Activated CD4-positive, alpha-beta T cell treated with anti-CD3 and anti-CD28 coated beads, Interleukin-2, amount 50 U/mL, for 48 hours (primary cell): Measurements from ENCODE around the gene NOD1.
A peak's percentile ranks its signal among the peaks of the same experiment; 100 is the strongest.
"Not testable (repeated sequence)": the region's sequence is repeated elsewhere in the genome, so short reads cannot be mapped to it uniquely, and the experiment has no call there.

Experiments used
- DNase-seq, 2 experiments: peaks; one replicate each; pipeline ENCODE4 v3.0.0-alpha.2; 2020

The NOD1 gene

GRCh38 chr7:30447466-30447865, 31.1 kb downstream of the NOD1 start:
- no peak for DNase-seq

GRCh38 chr7:30446266-30446665, 32.3 kb downstream of the NOD1 start:
- no peak for DNase-seq

DNA sequence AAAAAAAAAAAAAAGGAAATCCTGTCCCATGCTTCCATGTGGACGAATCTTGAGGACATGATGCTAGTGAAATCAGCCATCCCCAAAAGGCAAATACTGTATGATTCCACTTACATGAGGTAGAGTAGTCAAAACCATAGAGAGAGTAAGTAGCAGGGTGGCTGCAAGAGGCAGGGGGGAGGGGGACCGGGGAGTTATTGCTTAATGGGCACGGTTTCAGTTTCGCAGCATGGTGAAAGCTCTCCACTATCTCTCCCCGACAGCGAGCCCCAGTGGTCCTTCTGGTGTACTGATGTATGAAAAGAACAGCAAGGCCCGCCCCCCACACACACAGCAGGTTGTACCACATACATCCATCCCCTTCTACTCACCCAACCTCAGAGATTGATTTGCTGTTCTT, 32.8 kb downstream of the NOD1 start:
- DNase-seq: peak; percentile 56 to 70

DNA sequence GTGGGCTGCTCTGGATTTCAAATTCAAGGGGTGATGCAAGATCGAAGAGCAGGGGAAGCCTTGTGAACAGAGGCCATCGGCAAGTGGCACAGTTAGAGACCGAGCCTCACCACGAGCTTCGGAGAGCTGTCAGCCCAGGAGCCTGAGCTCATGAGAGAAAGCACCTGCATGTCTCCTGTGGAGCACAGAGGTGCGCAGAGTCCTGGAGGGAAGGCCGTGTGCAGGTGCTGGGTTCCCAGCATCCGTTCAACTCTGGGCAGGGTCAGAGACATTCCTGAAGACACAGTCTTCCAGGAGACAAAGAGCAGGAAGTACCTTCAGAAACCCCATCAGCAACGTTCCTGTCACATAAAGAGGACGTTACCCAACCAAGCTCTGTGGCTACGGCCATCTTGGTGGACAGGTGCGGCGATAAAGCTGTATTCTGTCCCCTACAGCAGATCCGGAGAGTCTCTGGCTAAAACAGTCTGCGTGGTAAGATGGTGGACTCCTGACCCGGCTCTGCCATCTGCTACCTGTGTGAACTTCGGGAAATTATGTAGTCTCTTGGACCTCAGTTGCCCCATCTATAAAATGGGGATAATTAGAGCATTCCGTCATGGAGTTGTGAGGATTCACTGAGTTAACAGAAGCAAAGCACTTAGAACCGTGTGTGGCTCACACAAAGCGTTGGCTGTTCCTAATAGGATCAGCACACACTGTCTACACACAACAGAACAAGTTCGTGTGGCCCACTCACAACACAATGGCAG, 40.6 kb downstream of the NOD1 start:
- DNase-seq: no peak

GRCh38 chr7:30436518-30436917, 42.1 kb downstream of the NOD1 start:
- DNase-seq: no peak

DNA sequence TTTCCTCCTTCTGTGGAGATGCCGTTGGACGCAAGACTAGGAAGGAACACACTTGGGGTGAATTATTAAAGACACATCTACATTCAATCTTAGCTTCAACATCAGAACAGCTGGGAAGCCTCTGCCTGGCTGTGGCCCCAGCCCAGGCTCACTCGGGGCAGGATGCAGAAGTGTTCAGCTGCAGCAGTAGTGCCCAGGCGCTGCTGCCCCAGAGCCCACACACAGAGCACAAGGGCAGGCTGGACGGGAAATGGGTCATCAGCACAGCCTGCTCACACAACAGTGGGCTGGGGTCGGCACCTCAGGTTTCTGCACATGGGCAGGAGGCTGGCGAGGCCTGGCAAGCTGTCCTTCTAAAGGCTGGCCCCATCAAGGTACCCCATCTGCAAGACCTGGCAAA, 42.5 kb downstream of the NOD1 start:
- DNase-seq: no peak

DNA sequence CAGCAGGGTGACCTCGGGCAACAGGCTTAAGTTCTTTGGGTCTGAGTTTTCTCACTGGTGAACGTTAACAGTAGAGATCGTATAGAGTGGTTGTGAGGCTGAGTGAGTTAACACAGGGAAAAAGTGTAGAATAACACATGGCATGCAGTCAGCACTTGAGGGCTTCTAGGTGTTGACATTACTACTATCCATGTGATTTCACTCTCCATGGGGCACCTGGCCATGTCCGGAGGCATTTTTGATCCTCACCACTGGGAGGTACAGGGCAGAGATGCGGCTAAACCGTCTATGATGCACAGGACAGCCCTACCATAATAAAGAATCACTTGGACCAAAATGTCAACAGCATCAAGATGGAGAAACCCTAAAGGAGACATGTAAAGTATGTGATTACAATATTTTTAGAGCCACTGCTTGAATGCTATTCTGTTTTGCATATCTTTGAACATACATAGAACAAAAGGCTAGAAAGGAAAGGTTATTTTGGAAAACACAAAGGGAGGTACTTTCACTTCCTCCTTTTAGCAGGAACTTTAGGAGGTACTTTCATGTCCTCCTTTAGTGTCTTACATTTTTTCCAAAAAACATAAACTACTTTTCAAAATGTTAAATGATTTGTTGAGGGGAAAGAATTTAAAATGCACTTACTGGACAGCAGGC, 44.3 kb downstream of the NOD1 start:
- no peak for DNase-seq

DNA sequence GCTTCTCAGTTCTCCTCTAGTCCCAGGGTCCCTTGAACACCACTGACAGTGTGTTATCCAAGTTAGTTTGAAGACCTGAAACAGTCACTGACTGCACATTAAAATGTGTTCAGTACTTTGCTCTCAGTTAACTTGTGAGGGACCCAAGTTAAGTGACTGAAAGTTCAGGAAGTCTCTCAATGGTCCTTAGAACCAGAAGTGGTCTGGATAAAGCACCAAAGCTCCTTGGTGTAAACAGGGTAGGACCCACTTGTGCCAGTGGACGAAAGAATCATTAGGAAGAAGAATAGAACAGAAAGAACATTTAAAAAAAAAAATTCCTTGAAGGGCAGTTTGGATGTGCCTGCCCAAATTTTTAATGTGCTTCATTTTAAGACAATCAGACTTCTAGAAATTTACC, 45.1 kb downstream of the NOD1 start:
- DNase-seq: no peak

- DNase-seq: no peak
These were observed 45.5 kb downstream of the NOD1 start for GRCh38 chr7:30433082-30433481.

- no peak for DNase-seq
These were observed 47.8 kb downstream of the NOD1 start for GRCh38 chr7:30430777-30431176.

DNA sequence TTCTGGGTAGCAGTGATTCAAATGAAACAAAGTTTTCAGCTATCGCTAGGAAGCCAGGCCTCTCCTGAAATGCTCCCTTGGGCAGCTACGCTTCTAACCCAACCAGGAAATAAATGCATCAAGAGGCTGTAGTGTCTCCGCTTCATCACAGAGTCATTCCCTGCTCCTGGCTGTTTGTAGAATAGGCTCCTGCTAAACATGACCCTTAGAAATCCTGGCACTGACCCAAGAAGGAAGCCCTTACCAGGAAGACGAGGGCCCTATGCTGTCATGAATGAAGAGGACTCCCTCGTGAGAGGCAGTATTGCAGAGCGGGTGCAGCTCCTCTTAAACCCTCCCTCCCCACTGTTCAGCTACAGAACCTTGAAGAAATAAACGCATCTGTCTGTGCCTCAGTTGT, 48.3 kb downstream of the NOD1 start:
- DNase-seq: no peak

GRCh38 chr7:30429156-30429530, 49.4 kb downstream of the NOD1 start:
- no peak for DNase-seq

DNA sequence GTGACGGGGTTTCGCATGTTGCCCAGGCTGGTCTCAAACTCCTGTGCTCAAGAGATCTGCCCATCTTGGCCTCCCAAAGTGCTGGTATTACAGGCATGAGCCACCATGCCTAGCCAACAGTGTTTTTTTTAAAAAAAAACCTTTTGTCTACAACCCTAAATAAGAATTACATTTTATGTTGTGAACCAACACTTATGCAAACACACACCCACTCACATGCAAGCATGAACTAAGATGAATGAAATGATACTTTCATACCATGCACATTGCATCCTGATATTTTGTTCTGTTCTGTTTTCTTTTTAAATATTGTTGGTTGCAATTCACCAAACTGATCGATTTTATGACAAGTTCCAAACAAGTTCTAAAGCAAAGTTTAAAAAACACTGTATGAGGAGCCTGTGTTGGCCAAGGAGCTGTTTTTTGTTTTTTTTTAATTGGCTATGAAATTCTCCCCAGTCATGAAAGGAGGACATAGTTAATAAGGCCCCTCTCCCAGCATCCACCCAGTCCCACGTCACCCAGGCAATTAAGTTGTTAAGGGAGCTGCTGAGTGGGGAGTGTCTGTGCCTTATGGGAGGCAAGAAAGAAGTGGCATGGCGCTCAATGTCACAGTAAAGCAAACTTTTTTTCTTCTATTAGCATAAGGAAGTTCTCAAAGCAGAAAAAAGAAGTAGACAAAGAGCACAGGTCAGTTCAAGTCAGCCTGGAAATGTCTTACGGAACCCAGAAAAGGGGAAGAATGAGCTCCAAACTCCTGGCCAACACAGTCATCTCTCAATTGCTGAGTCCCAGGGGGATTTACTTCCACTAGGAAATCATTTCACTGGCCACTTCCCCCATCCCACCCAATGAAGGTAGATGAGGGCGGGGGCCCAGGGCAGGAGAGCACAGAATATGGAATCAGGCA, 50.1 kb downstream of the NOD1 start:
- no peak for DNase-seq

- no peak for DNase-seq
These were observed 51.1 kb downstream of the NOD1 start for GRCh38 chr7:30427296-30428070.

- no peak for DNase-seq
These were observed 54.1 kb downstream of the NOD1 start for GRCh38 chr7:30424506-30424905.

GRCh38 chr7:30423788-30424505, 54.6 kb downstream of the NOD1 start:
- no peak for DNase-seq

DNA sequence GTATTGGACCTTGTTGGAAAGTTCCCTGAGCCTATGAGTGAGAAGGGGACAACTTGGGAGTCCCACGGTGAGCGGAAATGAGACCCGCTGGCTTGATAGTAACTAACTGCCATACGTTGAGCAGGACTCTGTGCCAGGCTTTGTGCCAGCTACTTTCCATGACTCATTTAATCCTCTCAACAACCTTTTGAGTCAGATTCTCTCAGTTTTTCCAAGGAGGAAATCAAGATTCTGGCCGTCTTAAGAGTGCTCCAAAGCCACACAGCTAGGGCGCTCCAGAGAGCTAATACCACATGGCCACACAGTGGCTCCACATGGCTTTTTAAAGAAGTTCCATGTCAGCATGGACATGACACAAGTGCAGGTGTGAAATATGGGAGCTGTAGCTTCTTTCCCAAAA, 55.7 kb downstream of the NOD1 start:
- peak in 1 of 2 experiments; percentile 14 for DNase-seq

GRCh38 chr7:30421647-30422196, 56.9 kb downstream of the NOD1 start:
- DNase-seq: no peak

GRCh38 chr7:30420662-30421061, 57.9 kb downstream of the NOD1 start:
- DNase-seq: no peak

DNA sequence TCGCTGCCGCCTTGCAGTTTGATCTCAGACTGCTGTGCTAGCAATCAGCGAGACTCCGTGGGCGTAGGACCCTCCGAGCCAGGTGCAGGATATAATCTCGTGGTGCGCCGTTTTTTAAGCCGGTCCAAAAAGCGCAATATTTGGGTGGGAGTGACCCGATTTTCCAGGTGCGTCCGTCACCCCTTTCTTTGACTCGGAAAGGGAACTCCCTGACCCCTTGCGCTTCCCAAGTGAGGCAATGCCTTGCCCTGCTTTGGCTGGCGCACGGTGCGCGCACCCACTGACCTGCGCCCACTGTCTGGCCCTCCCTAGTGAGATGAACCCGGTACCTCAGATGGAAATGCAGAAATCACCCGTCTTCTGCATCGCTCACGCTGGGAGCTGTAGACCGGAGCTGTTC, 58.5 kb downstream of the NOD1 start:
- DNase-seq: not testable (repeated sequence)

GRCh38 chr7:30413864-30414263, 64.7 kb downstream of the NOD1 start:
- no peak for DNase-seq
